DOHH2 (cell line): ENCODE data around the gene MYH6.

Source experiments
- EZH2phosphoT487 ChIP-seq: fragments of 200-600 bp; sonication (generic); IDR thresholded peaks from 2 replicates; pipeline ENCODE4 v1.6.1; 2017; ENCODE audit warnings: borderline replicate concordance, mild to moderate bottlenecking, antibody characterized with exemption, low read length, moderate library complexity, mixed read lengths
- TF ChIP-seq, protein P1 (sequence below): fragments of 200-600 bp; sonication (generic); IDR thresholded peaks from one replicate; pipeline ENCODE4 v1.5.1; 2014; ENCODE audit warnings: antibody characterized with exemption, mild to moderate bottlenecking, low read depth, low read length; ENCODE audit not compliant: poor library complexity, severe bottlenecking

DNA sequence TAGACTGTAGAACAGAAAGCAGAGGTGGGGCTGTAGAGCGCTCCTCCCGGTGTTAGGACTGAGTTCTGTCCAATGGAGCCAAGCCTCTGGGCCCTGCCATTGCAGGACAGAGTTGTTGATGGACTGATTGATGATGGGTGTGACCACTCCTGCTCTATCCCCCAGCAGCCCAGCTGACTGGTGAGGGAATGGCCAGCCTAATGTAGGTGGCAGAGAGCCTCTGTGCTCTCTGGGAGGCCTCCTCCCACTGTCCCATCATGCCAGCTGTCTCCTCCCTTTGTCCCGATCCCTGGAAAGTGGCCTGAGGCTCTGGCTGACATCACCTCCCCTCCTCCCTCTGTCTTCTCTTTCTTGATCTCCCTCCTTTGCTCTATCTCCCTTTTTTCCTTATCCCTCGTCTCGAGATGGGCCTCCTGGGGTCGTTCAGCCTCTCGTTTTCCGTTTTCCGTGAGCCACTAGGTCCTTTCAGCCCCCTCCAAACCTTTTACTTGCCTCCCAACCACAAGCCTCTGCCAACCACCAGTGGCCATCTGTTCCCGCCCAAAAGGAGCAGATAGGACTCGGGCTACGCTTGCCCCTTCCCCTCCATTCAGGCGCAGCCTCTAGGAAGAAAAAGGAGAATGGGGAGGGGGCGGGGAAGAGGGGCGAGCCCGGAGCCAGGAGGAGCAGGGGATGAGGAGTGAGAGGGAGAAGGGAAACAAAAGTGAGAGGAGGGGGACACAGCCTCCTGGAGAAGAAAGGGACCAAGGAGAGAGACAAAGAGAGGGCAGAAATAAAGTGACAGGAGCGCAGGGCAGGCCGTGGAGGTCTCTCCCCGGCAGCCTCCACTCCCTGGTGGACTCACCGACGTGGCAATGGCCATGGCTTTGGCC, 43.7 kb downstream of the MYH6 start:
- TF ChIP-seq, protein P1, sequence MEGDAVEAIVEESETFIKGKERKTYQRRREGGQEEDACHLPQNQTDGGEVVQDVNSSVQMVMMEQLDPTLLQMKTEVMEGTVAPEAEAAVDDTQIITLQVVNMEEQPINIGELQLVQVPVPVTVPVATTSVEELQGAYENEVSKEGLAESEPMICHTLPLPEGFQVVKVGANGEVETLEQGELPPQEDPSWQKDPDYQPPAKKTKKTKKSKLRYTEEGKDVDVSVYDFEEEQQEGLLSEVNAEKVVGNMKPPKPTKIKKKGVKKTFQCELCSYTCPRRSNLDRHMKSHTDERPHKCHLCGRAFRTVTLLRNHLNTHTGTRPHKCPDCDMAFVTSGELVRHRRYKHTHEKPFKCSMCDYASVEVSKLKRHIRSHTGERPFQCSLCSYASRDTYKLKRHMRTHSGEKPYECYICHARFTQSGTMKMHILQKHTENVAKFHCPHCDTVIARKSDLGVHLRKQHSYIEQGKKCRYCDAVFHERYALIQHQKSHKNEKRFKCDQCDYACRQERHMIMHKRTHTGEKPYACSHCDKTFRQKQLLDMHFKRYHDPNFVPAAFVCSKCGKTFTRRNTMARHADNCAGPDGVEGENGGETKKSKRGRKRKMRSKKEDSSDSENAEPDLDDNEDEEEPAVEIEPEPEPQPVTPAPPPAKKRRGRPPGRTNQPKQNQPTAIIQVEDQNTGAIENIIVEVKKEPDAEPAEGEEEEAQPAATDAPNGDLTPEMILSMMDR = no peak
- TF ChIP-seq EZH2phosphoT487 = no peak
